CD8-positive, alpha-beta memory T cell (primary cell): ENCODE results near the gene GSE1. TPM values are rescaled to one million over a fixed set of nuclear protein-coding genes. Genes with fewer than 3 reads are reported as not detected.

ENCODE experiments used
- CTCF ChIA-PET: fragments of 350-600 bp; sonication (Branson Sonifier 250); formaldehyde crosslinking; loops from one replicate; lab custom pipeline; 2021; ENCODE audit warnings: antibody characterized with exemption; lab: Charles Lee
- POLR2A ChIA-PET: fragments of 350-600 bp; sonication (Branson Sonifier 250); formaldehyde crosslinking; loops from one replicate; lab custom pipeline; 2021; ENCODE audit warnings: antibody characterized with exemption; lab: Charles Lee
- DNase-seq, 5 donors: peaks; one replicate each; pipeline versions ENCODE4 v3.0.0 to v3.0.0-alpha.2; 2020 to 2022; ENCODE audit warnings: mixed read lengths in 1 of 5
- H3K27ac ChIP-seq: one replicate; pipeline ENCODE4 v1.7.0; 2013; ENCODE audit warnings: low read depth, mild to moderate bottlenecking, low read length, moderate library complexity
- H3K27me3 ChIP-seq: 2 replicates; pipeline ENCODE4 v1.7.0; 2013; ENCODE audit warnings: low read length, mild to moderate bottlenecking; ENCODE audit not compliant: insufficient read depth, poor library complexity, severe bottlenecking
- H3K36me3 ChIP-seq: 2 replicates; pipeline ENCODE4 v1.7.0; 2013; ENCODE audit warnings: mild to moderate bottlenecking, low read length, moderate library complexity; ENCODE audit not compliant: insufficient read depth
- H3K4me1 ChIP-seq: 2 replicates; pipeline ENCODE4 v1.7.0; 2013; ENCODE audit warnings: mild to moderate bottlenecking, low read length, moderate library complexity; ENCODE audit not compliant: insufficient read depth
- H3K4me3 ChIP-seq: 2 replicates; pipeline ENCODE4 v1.7.0; 2013; ENCODE audit warnings: mild to moderate bottlenecking, low read length
- H3K9me3 ChIP-seq: 2 replicates; pipeline ENCODE4 v1.7.0; 2013; ENCODE audit warnings: mild to moderate bottlenecking, low read length
- H3K27ac Mint-ChIP-seq, 8 donors: one replicate each; pipeline ENCODE4 v1.8.0; 2020 to 2021; ENCODE audit warnings: mixed read lengths in 8 of 8, mild to moderate bottlenecking in 6 of 8, inconsistent platforms in 3 of 8, moderate library complexity in 3 of 8
- H3K27me3 Mint-ChIP-seq, 2 donors: one replicate each; pipeline ENCODE4 v1.8.0; 2020 to 2021; ENCODE audit warnings: mixed read lengths in 2 of 2, mild to moderate bottlenecking in 1 of 2, moderate library complexity in 1 of 2
- H3K36me3 Mint-ChIP-seq, 3 donors: one replicate each; pipeline ENCODE4 v1.8.0; 2020 to 2021; ENCODE audit warnings: mixed read lengths in 3 of 3, inconsistent platforms in 1 of 3, mild to moderate bottlenecking in 1 of 3
- H3K4me1 Mint-ChIP-seq, 3 donors: one replicate each; pipeline ENCODE4 v1.8.0; 2020 to 2021; ENCODE audit warnings: mixed read lengths in 3 of 3, inconsistent platforms in 1 of 3, mild to moderate bottlenecking in 1 of 3
- H3K4me3 Mint-ChIP-seq, 7 donors: one replicate each; pipeline ENCODE4 v1.8.0; 2020 to 2021; ENCODE audit warnings: mixed read lengths in 7 of 7, mild to moderate bottlenecking in 6 of 7, moderate library complexity in 4 of 7, inconsistent platforms in 2 of 7
- H3K9me3 Mint-ChIP-seq, 5 donors: one replicate each; pipeline ENCODE4 v1.8.0; 2020 to 2022; ENCODE audit warnings: mixed read lengths in 5 of 5, mild to moderate bottlenecking in 3 of 5, moderate library complexity in 2 of 5, inconsistent platforms in 1 of 5
- polyA plus RNA-seq: library from polyadenylated mRNA; unstranded; fragments of 300-500 nt; fragmentation: Illumina TruSeq; gene quantifications from one replicate; pipeline ENCODE4 v1.2.3, GENCODE V29; 2021
- total RNA-seq, 2 experiments: library from RNA; stranded (reverse); gene quantifications; one replicate each; pipeline ENCODE4 v1.2.3, GENCODE V29; 2021

GSE1 gene
- total and polyA plus RNA-seq, 3 experiments from 2014 or later = 5.5 to 28.5 (median 27.8) TPM

GRCh38 chr16:85657267-85657650 is 44.1 kb downstream of the GSE1 start:
- peaks cover 4 to 78% (median 4%) of the 10 kb centered on the region in 3 donors for H3K36me3 Mint-ChIP-seq
- H3K4me3 Mint-ChIP-seq = no peak overlapping the region
- H3K9me3 ChIP-seq = no peaks in the 10 kb centered on the region
- H3K36me3 ChIP-seq = peaks cover 27% of the 10 kb centered on the region
- no peak for DNase-seq
- H3K27me3 ChIP-seq = no peaks in the 10 kb centered on the region
- no peaks in the 10 kb centered on the region for H3K9me3 Mint-ChIP-seq
- H3K27ac ChIP-seq = no peak overlapping the region
- CTCF ChIA-PET = interaction anchor here (1.2 to 4.1 kb wide), 4 partner anchors 17 to 237 kb away, joined by 3 to 20 read pairs (median 4); no protein-coding TSS in a partner anchor
- no peaks in the 10 kb centered on the region for H3K27me3 Mint-ChIP-seq
- no peak overlapping the region for H3K27ac Mint-ChIP-seq
- POLR2A ChIA-PET = no interaction called here
- H3K4me3 ChIP-seq = no peak overlapping the region
- peaks cover 0 to 4% (median 3%) of the 10 kb centered on the region in 3 donors for H3K4me1 Mint-ChIP-seq
- no peaks in the 10 kb centered on the region for H3K4me1 ChIP-seq

- ChIA-PET CTCF (interaction anchor here (1.2 to 4.1 kb wide), 5 partner anchors 17 to 237 kb away, joined by 3 to 20 read pairs (median 5); no protein-coding TSS in a partner anchor), POLR2A (no interaction called here)
- peaks cover 4 to 81% (median 4%) of the 10 kb centered on the region in 3 donors for H3K36me3 Mint-ChIP-seq
- no peaks in the 10 kb centered on the region for H3K4me1 ChIP-seq
- H3K36me3 ChIP-seq = peaks cover 35% of the 10 kb centered on the region
- peaks cover 0 to 4% (median 3%) of the 10 kb centered on the region in 3 donors for H3K4me1 Mint-ChIP-seq
- H3K27ac ChIP-seq = no peak overlapping the region
- H3K4me3 ChIP-seq = no peak overlapping the region
- no peaks in the 10 kb centered on the region for H3K27me3 Mint-ChIP-seq
- no peak for DNase-seq
- no peaks in the 10 kb centered on the region for H3K27me3 ChIP-seq
- H3K27ac Mint-ChIP-seq = no peak overlapping the region
- no peaks in the 10 kb centered on the region for H3K9me3 ChIP-seq
- H3K4me3 Mint-ChIP-seq = no peak overlapping the region
- no peaks in the 10 kb centered on the region for H3K9me3 Mint-ChIP-seq
Measured at GRCh38 chr16:85657996-85658395, 44.9 kb downstream of the GSE1 start.

GRCh38 chr16:85658504-85659326 is 45.6 kb downstream of the GSE1 start:
- Histone ChIP-seq H3K9me3 (no peaks in the 10 kb centered on the region), H3K4me3 (no peak overlapping the region), H3K36me3 (peaks cover 41% of the 10 kb centered on the region), H3K27ac (no peak overlapping the region), H3K4me1 (no peaks in the 10 kb centered on the region), H3K27me3 (no peaks in the 10 kb centered on the region)
- H3K4me1 Mint-ChIP-seq = peaks cover 0 to 4% (median 3%) of the 10 kb centered on the region in 3 donors
- H3K27me3 Mint-ChIP-seq = no peaks in the 10 kb centered on the region
- H3K9me3 Mint-ChIP-seq = no peaks in the 10 kb centered on the region
- peaks cover 4 to 87% (median 4%) of the 10 kb centered on the region in 3 donors for H3K36me3 Mint-ChIP-seq
- CTCF ChIA-PET = interaction anchor here (0.7 to 4.1 kb wide), 9 partner anchors 10 to 238 kb away, joined by 3 to 20 read pairs (median 4); no protein-coding TSS in a partner anchor
- no peak overlapping the region for H3K27ac Mint-ChIP-seq
- H3K4me3 Mint-ChIP-seq = no peak overlapping the region
- no peak for DNase-seq
- POLR2A ChIA-PET = no interaction called here

- peaks cover 41% of the 10 kb centered on the region for H3K36me3 ChIP-seq
- POLR2A ChIA-PET = no interaction called here
Measured at GRCh38 chr16:85659336-85659735, 46.2 kb downstream of the GSE1 start.

GRCh38 chr16:85659805-85660511 is 46.8 kb downstream of the GSE1 start:
- peak overlapping the region in 6 of 8 donors; percentile 4 to 84 (median 77) for H3K27ac Mint-ChIP-seq

More at GRCh38 chr16:85659336-85659735, 46.2 kb downstream of the GSE1 start:
- Histone ChIP-seq H3K4me1 (no peaks in the 10 kb centered on the region), H3K27me3 (no peaks in the 10 kb centered on the region), H3K9me3 (no peaks in the 10 kb centered on the region), H3K4me3 (no peak overlapping the region), H3K27ac (no peak overlapping the region)
- Mint-ChIP-seq H3K36me3 (peaks cover 4 to 87% (median 4%) of the 10 kb centered on the region in 3 donors), H3K9me3 (no peaks in the 10 kb centered on the region), H3K27me3 (no peaks in the 10 kb centered on the region), H3K27ac (peak overlapping the region in 3 of 8 donors; percentile 38 to 78 (median 67)), H3K4me3 (no peak overlapping the region), H3K4me1 (peaks cover 0 to 4% (median 3%) of the 10 kb centered on the region in 3 donors)
- CTCF ChIA-PET = interaction anchor here (0.7 to 4.1 kb wide), 9 partner anchors 9 to 100 kb away, joined by 3 to 20 read pairs (median 4); no protein-coding TSS in a partner anchor
- no peak for DNase-seq

GRCh38 chr16:85660843-85661739 is 48.0 kb downstream of the GSE1 start:
- POLR2A ChIA-PET = no interaction called here
- H3K4me3 Mint-ChIP-seq = peak overlapping the region in 1 of 7 donors; percentile 72
- peaks cover 43% of the 10 kb centered on the region for H3K36me3 ChIP-seq
- H3K4me3 ChIP-seq = no peak overlapping the region
- no peaks in the 10 kb centered on the region for H3K27me3 Mint-ChIP-seq
- H3K36me3 Mint-ChIP-seq = peaks cover 4 to 87% (median 12%) of the 10 kb centered on the region in 3 donors
- no peaks in the 10 kb centered on the region for H3K9me3 Mint-ChIP-seq
- H3K4me1 ChIP-seq = no peaks in the 10 kb centered on the region
- DNase-seq = no peak
- peak overlapping the region in 2 of 8 donors; percentile 36 to 43 for H3K27ac Mint-ChIP-seq
- no peaks in the 10 kb centered on the region for H3K9me3 ChIP-seq
- CTCF ChIA-PET = interaction anchor here (0.9 to 4.1 kb wide), 6 partner anchors 13 to 240 kb away, joined by 3 to 20 read pairs (median 4); no protein-coding TSS in a partner anchor
- peaks cover 0 to 4% (median 3%) of the 10 kb centered on the region in 3 donors for H3K4me1 Mint-ChIP-seq
- no peak overlapping the region for H3K27ac ChIP-seq
- no peaks in the 10 kb centered on the region for H3K27me3 ChIP-seq

More at GRCh38 chr16:85659805-85660511, 46.8 kb downstream of the GSE1 start:
- ChIA-PET POLR2A (no interaction called here), CTCF (interaction anchor here (0.7 to 4.1 kb wide), 7 partner anchors 9 to 239 kb away, joined by 3 to 20 read pairs (median 4); no protein-coding TSS in a partner anchor)
- no peak overlapping the region for H3K4me3 ChIP-seq
- no peaks in the 10 kb centered on the region for H3K27me3 ChIP-seq
- peak; percentile 25 to 66 (median 43) for DNase-seq
- H3K4me1 Mint-ChIP-seq = peaks cover 0 to 4% (median 3%) of the 10 kb centered on the region in 3 donors
- no peak overlapping the region for H3K27ac ChIP-seq
- no peaks in the 10 kb centered on the region for H3K4me1 ChIP-seq
- no peaks in the 10 kb centered on the region for H3K9me3 Mint-ChIP-seq
- peak overlapping the region in 1 of 7 donors; percentile 5 for H3K4me3 Mint-ChIP-seq
- no peaks in the 10 kb centered on the region for H3K9me3 ChIP-seq
- peaks cover 43% of the 10 kb centered on the region for H3K36me3 ChIP-seq
- no peaks in the 10 kb centered on the region for H3K27me3 Mint-ChIP-seq
- peaks cover 4 to 87% (median 4%) of the 10 kb centered on the region in 3 donors for H3K36me3 Mint-ChIP-seq
